Activated CD4-positive, CD25-positive, alpha-beta regulatory T cell treated with anti-CD3 and anti-CD28 coated beads, Interleukin-2, amount 50 U/mL, for 24 hours (primary cell): ENCODE results near the gene TNS3.

Experiments used
- ATAC-seq, 2 donors: fragments of 150-1000 bp; cut with Tn5 transposase; one replicate each; pipeline ENCODE4 v1.10.0; 2021; ENCODE audit warnings: mild to moderate bottlenecking in 1 of 2, moderate library complexity in 1 of 2

TNS3 gene

DNA sequence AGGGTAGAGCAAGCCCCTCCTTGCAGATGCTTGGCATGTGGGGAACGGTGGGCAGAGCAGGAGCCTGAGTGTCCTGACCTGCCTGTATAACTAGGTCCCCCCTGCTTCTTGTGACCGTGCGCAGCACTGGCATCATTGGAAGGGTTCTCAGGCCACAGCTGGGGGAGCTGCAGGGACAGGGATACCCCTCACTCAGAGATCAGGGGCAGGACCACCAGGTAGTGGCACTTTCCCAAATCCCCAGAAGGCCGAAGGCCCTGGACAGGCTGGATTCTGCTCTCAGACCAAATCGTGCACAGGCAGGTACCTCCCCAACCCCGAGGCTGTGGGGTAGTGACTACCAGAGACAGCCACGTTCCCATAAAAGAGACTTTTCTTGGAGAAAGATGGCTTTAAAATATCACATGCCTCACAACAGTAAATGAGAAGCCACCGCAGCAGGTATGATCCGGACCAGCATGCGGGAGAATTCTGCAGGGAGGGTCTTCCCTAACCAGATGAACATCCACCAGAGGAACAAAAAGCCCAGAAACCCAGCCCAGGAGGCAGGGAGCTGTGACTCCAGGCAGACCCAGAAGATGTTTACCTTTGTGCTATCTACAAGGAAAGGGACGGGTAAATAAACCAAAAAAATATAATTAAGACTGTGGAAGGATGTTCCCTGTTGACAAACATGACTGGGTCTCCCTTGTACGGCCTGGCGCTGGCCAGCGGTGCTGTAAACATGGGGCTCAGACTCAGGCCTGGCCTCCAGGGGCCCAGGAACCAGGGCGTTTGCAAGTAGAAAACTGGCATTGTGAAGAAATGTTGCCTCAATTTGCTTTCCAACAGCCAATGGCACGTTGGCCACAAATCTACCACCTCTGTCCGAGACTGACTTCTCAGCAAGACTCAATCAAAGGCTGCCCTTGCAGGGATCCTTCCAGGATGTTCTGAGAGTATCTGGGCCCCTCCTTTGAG, 180.0 kb downstream of the TNS3 start:
- no peak for ATAC-seq

DNA sequence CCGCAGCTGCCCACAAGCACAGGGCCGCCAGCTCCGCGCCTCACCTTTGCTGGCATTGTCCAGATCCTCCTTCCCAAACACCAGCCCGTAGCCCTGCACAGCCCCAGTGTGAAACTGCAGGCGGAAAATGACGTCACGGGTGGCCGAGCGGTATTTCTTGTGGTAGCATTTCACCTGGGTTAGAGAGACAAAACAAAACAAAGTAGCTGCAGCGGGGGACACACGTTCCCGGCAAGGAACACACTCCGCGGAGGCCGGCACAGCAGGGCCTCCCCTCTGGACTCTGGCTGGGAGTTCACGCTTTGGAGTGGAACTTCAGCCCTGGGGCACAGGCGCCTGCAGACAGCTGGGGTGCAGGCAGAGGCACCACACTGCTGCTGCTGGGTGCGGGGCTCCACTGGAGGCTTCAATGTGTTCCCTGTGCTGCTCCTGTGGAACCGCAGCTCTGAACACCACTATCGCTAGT, 181.1 kb downstream of the TNS3 start:
- ATAC-seq, result no peak

DNA sequence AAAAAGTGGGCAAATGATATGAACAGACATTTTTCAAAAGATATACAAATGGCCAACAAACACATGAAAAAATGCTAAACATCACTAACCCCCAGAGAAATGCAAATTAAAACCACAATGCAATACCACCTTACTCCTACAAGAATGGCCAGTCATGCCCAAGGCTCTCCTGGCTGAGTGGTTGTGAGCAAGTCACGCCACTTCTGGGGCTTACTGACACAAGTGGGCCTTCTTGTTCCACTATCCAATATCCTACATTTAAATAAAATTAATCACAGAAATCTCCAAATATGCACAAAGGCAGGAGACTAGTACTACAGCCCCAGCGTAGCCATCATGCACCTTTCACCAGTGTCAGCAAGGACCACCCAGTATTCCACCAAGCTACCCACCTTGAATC, 181.9 kb downstream of the TNS3 start:
- no peak for ATAC-seq

DNA sequence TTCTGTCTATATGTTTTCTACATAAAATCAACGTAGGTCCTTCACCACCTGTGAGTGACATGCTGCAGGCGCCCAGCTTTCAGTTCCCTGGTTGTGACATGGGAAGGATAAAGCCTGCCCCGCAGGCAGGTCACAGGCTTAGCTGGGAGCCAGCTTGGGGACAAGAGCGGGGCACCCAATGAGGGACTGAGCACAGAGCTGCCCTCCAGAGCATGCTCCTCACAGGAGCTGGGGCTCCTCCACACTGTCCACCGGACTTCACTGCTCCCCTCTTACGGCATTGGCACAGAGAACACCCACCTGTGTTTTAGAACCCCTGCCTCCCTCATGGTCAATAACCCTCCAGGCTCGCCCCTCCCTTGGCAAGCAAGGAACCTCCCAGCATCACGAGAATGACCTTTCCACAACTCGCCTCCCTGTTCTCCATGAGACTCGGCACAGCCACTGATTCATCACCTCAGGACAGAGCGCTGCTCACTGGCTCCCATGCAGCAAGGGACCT, 187.1 kb downstream of the TNS3 start:
- no peak for ATAC-seq

DNA sequence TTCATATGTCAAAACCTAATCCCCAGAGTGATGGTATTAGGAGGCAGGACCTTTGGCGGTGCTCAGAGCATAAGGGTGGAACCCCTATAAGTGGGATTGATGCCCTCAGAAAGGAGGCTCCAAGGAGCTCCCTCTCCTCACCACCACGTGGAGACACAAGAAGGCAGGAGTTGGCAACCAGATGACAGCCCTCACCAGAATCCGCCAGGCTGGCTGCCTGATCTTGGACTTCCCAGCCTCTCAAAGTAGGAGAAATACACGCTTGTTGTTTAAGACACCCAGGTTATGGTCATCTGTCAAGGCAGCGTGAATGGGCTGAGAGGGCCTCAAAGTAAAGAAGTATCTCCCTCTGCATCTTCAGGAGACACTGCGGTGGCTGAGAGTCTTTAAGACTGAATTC, 187.7 kb downstream of the TNS3 start:
- ATAC-seq, result no peak

DNA sequence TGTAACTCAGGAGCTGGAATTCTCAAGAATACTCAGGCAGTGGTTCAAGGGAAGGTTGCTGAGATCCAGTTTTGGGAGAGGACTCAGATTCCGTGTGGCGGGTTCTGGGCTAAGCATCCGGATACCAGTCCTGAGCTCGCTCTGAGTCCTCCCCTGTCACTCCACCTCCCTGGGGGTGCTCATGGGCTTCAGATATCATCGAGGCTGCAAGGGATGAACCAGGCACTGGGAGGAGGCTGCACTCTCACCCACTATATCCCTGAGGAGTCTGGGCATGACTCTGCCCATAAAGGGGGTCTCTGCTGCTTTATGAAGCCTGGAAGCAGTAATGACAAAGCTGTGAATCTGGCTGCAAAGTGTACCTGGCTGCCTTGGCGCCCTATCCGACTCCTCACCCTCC, 188.5 kb downstream of the TNS3 start:
- ATAC-seq, result no peak

DNA sequence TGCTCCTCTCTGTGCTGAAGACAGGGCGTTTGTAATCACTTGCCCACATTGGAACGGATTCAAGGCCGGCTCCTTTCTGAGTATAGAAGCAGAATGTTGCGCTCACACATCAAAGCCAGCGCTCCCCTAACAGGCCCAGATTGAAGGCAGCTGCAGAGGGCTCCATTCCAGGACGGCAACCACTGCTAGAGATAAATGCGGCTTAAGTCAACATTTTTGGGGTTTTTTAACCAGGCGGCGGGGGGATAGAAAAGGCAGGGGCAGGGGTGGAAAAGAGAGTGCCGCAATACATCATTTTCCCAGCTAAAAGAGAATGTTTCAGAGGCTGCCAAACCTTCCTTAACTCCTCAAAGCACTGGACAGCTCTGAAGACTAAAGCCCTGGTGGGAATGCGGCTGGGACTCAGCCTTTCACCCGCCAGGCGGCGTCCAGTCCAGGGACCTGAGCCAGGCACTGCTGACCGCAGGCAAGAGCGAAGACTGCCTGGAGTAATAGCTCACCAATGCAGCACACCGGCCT, 189.6 kb downstream of the TNS3 start:
- ATAC-seq, result no peak

DNA sequence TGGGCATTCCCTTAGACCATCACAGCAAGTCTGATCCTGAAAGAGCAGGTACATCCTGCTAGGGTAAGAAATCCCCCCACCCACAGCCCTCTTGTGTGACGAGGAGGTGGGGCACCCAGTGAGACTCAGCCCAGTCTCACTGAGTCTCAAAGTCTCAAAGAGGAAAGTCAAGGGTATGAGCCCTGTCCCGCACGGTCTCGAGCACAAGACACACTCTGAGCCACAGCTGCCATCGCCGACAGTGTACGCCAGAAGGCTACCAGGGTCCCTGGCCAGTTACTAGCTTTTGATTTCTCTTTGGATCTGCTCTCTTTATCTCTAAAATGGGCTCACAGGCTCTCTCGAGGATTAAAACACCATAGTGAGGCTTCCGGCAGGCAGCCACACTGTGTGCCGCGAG, 190.2 kb downstream of the TNS3 start:
- ATAC-seq, result no peak

DNA sequence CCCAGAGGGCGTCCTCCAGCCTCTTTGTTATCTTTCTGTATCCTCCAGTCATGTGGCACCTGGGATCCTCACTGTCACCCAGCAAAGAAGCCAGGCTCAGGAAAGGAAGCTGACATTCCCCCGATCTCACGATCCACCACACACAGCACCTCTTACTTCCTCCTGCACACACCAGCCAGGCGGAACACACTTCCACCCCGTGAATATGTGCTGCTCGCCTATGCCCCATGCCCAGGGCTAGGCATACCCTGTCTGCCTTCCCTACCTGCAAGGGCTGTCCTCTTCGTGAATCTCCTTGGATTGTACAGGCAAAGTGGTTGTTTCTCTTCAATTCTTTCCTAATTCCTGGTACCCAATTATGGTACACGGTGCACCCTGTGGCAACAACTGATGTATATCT, 191.0 kb downstream of the TNS3 start:
- no peak for ATAC-seq

DNA sequence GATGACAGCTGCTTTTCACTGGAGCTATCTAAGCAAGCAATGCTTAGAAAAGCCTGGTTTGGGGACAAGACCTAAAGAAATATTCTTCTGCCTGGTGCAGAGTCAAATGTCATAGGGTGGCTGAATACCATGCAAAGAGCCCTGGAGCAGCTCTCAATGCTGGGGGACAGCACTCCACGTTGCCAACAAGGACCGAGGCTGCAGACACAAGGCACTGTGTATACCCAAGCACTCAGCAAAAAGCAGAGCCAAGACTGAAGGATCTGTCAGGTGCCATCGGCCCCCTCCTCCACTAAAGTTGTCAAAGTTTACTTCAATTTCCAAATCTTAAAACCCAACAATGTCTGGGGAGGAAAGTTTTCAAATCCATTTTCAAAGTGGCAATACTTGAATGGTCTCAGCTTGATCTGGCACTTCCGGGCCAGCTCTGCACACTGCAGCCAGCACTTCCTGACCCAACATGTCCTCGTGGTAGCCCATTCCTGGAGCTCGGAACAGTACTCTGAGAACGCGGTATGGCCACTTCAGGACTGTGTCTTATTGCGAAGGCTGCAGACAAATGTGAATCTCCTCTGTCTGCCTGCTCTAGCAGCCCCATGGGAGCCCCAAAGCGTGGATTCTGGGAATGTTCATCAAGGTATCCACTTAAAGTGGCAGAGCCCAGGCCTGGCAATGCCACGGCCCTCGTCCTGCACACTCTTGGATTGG, 191.8 kb downstream of the TNS3 start:
- no peak for ATAC-seq

DNA sequence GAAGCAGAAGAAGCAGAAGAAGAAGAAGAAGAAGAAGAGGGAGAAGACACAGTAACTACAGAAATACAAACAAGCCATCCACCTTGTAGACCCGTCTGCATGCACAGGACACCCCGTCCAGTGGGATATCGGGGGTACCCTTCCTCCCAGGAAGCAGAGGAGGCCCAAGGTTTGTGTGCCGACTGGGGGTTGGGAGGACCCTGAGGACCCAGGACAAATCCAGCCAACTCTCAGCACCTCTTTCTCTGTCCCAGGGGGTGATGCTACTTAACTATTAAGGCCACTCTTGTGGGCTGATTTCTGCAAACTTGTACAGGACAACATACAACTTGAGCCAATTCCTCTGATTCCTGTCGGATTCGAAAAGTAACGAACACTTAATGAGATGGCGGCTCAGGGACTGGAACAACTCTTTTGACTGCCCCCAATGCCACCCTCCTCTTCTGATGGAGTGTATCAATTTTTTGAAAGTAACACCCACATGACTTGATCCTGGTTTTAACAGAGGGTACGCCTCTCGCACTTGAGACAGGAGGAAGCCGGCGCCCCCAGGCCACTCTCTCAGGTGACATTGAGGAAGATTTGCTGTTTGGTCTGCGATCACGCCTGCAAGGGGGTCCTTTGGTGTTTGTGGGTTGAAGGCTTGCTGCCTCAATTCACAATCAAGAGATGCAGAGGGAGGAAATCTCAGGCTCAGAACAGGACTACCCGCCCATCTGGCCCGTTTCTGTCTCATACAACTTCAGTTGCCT, 192.6 kb downstream of the TNS3 start:
- ATAC-seq, result no peak

DNA sequence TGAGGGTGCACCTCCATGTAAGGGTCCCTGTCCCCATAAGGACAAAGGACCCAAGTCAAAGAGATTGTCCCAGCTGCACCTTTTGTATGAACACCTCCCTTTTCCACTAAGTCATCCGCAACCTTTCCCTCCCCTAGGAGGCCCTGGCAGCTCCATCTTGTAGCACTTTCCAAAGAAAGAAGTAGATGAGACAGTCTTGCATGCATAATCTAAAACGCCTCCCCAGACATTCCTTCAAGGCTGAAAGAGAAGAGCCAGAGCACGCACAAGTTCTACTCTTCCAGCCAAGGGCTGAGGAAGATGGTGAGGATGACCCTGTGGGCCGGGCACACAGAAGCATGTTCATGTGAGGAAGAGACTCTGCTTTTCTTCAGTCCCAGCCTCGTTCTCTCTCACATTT, 194.4 kb downstream of the TNS3 start:
- ATAC-seq, result no peak

DNA sequence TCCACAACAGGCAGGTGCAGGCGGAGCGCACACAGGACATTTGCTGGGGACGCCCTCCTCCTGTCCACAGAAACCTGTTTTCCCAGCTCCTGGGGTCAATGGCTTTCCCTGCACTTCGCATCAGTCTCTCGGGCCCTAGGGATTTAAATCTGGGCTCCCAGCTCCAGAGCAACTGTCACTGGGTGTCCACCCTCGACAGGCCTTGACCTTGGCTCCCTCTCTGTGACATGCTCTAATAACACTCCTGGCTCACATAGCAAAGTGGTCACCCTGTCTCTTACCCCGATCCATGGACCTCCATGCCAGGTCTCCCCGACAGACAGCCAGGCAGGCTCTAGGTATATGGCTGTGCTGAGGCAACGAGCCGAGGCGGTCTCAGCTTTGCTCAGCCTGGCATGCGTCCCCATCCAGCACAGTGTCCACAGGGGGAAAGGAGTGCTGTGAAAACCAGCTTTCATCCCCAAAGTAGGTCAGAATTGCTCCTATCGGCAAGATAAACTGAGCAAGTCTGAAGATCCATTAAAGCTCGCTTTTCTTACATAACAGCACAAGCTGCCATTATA, 195.6 kb downstream of the TNS3 start:
- no peak for ATAC-seq

DNA sequence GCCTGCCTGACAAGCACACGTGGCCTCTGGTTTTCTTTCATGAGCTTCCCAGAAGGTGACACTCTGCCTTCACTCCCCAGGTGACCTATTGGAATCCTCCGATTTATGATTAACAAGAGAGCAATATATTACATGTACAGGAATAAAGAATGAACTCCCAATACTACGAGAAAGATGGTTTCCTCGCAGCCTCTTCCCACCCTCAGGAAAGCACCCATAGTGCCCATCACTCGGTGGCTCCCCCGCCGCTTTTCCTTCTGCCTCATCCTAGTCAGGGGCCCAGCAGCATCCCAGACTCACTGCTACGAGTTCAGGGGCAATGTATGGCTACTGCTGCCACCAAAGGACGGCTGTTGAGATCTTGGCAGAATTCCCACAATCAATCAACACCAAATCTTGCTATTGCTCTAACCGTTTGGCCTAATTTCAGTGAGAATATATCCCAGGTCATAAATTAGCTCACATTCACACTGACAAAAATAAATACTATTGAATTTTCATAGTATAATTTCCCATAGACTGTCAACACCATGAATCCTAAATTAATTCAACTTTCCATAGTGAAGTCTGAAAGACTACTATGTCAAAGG, 196.3 kb downstream of the TNS3 start:
- no peak for ATAC-seq

DNA sequence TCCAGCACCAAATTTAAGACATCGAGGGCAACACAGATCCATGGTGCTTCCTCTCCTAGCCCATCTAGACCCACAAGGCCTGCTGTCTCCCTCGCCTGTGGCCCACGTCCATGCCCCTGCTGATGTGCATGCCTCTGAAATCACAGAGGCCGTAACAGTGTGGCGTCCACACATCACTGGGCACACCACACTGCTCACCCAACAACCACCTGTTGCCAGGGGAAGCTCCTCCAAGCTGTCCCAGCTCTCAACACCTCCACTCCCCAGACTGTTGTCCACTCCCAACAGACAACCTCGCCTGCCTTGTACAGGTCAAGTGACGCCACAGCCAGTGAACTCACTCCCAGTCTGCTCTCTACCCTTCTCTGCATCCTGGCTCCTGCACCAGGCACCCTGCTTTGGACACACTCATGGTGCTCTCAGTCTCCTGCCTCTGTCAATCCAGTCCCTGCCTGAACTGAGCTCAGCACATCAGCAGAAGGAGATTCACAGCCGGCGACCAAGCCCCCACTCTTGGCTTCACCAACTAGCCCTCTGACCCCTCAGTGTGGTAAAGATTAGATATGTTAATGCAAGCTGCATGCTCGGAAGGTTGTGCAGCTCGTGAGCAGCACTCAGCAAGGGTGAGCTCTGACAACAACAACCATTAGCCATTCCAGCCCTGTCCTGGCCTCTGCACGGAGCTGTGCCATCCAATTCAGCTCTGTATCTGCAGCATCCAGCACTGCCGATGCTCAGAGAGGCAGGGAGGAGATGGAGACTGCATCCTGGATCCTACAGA, 197.0 kb downstream of the TNS3 start:
- no peak for ATAC-seq

DNA sequence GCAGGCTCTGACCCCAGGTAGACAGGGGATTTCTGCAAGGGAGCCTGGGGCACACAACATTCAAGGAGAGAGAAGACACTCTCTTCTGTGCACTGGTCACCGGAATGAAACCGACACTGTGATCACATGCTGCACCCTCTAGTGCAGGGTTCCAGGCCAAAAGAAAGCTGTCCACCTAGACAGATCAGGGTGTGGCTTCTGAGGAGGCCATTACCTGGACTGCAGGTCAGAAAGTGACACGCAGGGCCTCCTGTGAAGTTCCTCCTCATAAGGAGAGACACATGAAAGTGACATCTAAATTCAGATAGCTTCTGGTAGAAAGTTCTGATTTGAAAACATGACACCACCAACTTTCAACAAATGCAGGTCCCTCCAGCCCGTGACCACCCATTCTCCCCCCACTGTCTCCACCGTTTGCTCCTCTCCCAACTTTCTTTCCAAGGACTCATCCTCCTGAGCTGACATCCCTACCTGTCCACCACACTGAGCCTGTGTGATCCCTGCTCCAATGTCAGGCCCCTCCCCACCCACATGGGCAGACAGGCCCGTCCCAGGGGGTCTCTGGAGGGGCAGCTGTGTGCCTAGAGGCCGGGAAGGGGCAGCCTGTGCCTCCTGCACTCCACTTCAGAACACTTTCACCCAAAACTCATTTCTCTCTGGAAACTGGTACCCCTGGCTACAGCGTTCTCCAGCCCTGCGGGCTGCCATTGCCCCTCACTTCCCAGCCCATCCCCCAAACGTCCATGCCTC, 198.0 kb downstream of the TNS3 start:
- ATAC-seq, result no peak

DNA sequence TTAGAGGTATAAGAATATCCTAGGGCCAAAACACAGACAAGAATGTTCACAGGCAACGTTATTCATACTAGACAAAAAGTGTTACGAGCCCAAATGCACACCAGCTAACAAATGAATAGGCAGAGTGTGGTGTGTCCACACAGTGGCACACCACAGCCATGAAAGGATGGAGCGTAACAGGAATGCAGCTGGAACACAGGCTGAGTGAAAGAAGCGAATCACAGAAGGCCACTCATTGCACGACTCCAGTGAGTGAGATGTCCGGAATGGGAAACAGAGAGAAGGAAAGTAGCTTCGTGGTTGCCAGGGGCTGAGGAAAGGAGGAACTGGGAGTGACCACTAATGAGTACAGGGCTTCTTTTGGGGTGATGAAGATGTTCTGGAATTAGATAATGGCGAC, 198.8 kb downstream of the TNS3 start:
- no peak for ATAC-seq

DNA sequence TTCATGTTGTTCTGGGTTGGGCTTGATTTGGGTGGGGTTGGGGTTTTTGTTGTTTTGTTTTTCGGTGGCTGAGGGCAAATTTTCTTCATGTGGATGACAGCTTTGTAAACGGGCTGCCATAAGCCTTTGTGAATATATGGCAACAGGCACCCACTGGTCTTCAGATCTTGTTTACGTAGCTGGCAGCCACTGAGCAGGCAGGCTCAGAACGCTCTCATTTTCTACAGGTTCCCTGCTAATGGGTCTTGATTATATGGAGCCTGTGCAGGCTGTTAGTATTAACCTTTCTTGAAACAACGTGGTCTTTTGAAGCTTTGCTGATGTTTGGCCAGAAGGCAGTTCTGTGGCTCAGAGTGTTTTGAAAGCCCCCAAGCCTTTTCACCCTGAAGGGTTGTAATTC, 199.7 kb downstream of the TNS3 start:
- ATAC-seq, result no peak

DNA sequence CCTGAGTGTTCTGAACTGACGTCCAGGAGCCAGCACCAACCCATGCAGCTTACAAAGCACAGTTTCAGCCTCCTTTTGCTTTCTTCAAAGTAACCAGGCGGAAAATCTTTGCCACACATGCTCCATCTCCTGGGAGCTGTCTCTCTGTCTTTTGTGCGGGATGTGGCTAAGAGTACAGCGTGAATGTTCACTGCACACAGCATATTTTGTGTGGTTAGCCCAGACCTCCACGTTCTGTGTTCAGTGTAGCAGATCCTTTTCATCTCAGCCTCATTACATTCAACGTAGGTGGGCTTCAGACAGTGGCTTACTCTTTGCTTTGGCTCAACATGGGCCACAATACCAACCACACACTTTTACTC, 200.8 kb downstream of the TNS3 start:
- no peak for ATAC-seq

DNA sequence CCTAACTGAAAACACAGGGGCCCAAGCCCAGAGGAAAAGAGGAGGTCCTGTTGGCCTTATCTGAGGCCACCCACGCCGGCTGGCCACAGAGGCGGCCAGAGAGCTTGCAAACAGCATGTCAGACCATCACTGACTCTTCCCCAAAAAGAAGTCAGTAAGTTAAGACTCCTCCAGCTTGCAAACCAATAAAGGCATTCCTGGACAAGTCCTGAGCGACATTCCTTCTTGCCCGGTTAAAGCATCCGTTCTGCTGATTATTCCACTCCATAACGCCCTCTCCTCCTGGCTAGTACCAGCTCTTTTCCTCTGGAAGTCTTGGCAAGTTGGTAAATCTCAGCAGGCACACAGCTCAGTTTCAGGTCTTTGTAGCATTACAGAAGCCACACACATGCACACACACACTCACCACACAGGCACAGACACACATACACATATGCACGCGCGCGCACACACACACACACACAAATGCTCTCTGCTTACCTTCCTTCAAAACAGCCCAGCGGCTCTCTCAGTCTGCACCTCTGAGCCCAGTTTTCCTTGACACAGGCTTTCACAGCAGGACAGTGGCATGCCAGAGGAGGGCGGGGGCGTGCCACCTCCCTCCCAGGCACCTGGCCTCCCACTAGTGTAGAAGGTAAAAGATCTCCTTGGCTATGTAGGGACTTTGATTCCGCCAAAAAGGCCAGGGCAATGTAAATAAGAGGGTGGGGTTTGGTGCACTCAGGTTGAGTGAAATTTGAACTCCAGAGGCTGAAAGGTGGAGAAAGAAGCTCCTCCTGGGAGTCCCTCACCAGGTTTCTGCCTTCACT, 201.4 kb downstream of the TNS3 start:
- no peak for ATAC-seq
